Naive B cell (primary cell): ENCODE data around the gene TNXB. TPM values are rescaled to one million over a fixed set of nuclear protein-coding genes. Genes with fewer than 3 reads are reported as not detected.

Experiments used
- ATAC-seq, 2 donors: fragments of 150-1000 bp; cut with Tn5 transposase; 2 replicates each; pipeline ENCODE4 v1.10.0; 2021; ENCODE audit warnings: low read depth in 2 of 2, mild to moderate bottlenecking in 2 of 2, moderate library complexity in 2 of 2
- DNase-seq: peaks from one replicate; pipeline ENCODE4 v3.0.0; 2022
- H3K27ac Mint-ChIP-seq, 6 donors: one replicate each; pipeline ENCODE4 v1.8.0; 2020 to 2022; ENCODE audit warnings: mild to moderate bottlenecking in 6 of 6, mixed read lengths in 6 of 6, moderate library complexity in 5 of 6, inconsistent platforms in 2 of 6
- H3K27me3 Mint-ChIP-seq, 3 donors: one replicate each; pipeline ENCODE4 v1.8.0; 2021 to 2022; ENCODE audit warnings: mixed read lengths in 3 of 3, mild to moderate bottlenecking in 1 of 3
- H3K36me3 Mint-ChIP-seq, 2 donors: one replicate each; pipeline ENCODE4 v1.8.0; 2020 to 2022; ENCODE audit warnings: mixed read lengths in 2 of 2, inconsistent platforms in 1 of 2, mild to moderate bottlenecking in 1 of 2
- H3K4me1 Mint-ChIP-seq, 3 donors: one replicate each; pipeline ENCODE4 v1.8.0; 2020 to 2022; ENCODE audit warnings: mixed read lengths in 3 of 3, inconsistent platforms in 1 of 3, mild to moderate bottlenecking in 1 of 3, moderate library complexity in 1 of 3
- H3K4me3 Mint-ChIP-seq, 8 donors: one replicate each; pipeline ENCODE4 v1.8.0; 2020 to 2022; ENCODE audit warnings: mild to moderate bottlenecking in 8 of 8, mixed read lengths in 8 of 8, moderate library complexity in 8 of 8, inconsistent platforms in 2 of 8
- H3K9me3 Mint-ChIP-seq, 7 donors: one replicate each; pipeline ENCODE4 v1.8.0; 2020 to 2022; ENCODE audit warnings: mixed read lengths in 7 of 7, mild to moderate bottlenecking in 5 of 7, inconsistent platforms in 2 of 7, moderate library complexity in 1 of 7
- polyA plus RNA-seq, 6 donors: library from polyadenylated mRNA; unstranded; fragments of 300-500 nt; fragmentation: Illumina TruSeq; gene quantifications; one replicate each; pipeline ENCODE4 v1.2.3, GENCODE V29; 2021; ENCODE audit warnings: low read depth in 6 of 6

Gene TNXB
- under 1 TPM in 2 of 6 donors, not detected in 4; 0.23 to 0.44 TPM for polyA plus RNA-seq

- Mint-ChIP-seq H3K27ac (peak within 1 kb of the TSS in 4 of 6 donors; percentile 7 to 86 (median 65)), H3K36me3 (peaks cover 0 to 8% of the 10 kb centered on the region in 2 donors), H3K9me3 (peaks cover 0 to under 1% (median 0%) of the 10 kb centered on the region in 7 donors), H3K4me1 (peaks cover 28 to 48% (median 42%) of the 10 kb centered on the region in 3 donors), H3K27me3 (peaks cover 22 to 50% (median 49%) of the 10 kb centered on the region in 3 donors), H3K4me3 (peak within 1 kb of the TSS in 1 of 8 donors; percentile 40)
- DNase-seq = no peak
- ATAC-seq = peak in 1 of 2 donors; percentile 33
These were observed at the start of gene TNXB for GRCh38 chr6:32109114-32109764. TNXB (minus strand) TSS chr6:32109338; CDS start chr6:32098198, 11,140 bp downstream.

GRCh38 chr6:32158052-32158451 lies 48.9 kb upstream of the TNXB start:
- Mint-ChIP-seq H3K36me3 (peaks cover 0 to 8% of the 10 kb centered on the region in 2 donors), H3K4me1 (peaks cover 21 to 29% (median 26%) of the 10 kb centered on the region in 3 donors), H3K27me3 (peaks cover 7 to 15% (median 8%) of the 10 kb centered on the region in 3 donors), H3K9me3 (no peaks in the 10 kb centered on the region), H3K27ac (no peak overlapping the region), H3K4me3 (peak overlapping the region in 1 of 8 donors; percentile 54)
- ATAC-seq = no peak
- DNase-seq = no peak

DNA sequence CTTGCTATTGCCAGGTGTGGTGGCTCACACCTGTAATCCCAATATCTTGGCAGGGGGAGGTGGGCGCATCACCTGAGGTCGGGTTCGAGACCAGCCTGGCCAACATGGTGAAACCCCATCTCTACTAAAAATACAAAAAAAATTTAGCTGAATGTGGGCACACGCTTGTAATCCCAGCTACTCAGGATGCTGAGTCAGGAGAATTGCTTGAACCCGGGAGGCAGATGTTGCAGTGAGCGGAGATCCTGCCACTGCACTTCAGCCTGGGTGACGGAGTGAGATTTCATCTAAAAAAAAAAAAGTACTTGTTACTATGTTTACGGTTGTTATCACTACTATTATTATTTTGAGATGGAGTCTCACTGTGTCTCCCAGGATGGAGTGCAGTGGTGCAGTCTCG lies 47.8 kb upstream of the TNXB start:
- H3K9me3 Mint-ChIP-seq = no peaks in the 10 kb centered on the region

GRCh38 chr6:32154514-32155161 lies 45.5 kb upstream of the TNXB start:
- H3K27me3 Mint-ChIP-seq = peaks cover 28 to 47% (median 42%) of the 10 kb centered on the region in 3 donors
- peaks cover 0 to 8% of the 10 kb centered on the region in 2 donors for H3K36me3 Mint-ChIP-seq
- peaks cover 39 to 51% (median 47%) of the 10 kb centered on the region in 3 donors for H3K4me1 Mint-ChIP-seq
- peak; percentile 73 for DNase-seq
- peak overlapping the region; percentile 79 to 98 (median 93) for H3K4me3 Mint-ChIP-seq
- H3K9me3 Mint-ChIP-seq = no peaks in the 10 kb centered on the region
- ATAC-seq = peak; percentile 89 to 91
- peak overlapping the region in 2 of 6 donors; percentile 15 to 24 for H3K27ac Mint-ChIP-seq

More for the DNA sequence above, 47.8 kb upstream of the TNXB start:
- Mint-ChIP-seq H3K27ac (no peak overlapping the region), H3K27me3 (peaks cover 13 to 25% (median 20%) of the 10 kb centered on the region in 3 donors), H3K36me3 (peaks cover 0 to 8% of the 10 kb centered on the region in 2 donors), H3K4me1 (peaks cover 26 to 36% (median 33%) of the 10 kb centered on the region in 3 donors), H3K4me3 (no peak overlapping the region)
- no peak for ATAC-seq
- DNase-seq = no peak

DNA sequence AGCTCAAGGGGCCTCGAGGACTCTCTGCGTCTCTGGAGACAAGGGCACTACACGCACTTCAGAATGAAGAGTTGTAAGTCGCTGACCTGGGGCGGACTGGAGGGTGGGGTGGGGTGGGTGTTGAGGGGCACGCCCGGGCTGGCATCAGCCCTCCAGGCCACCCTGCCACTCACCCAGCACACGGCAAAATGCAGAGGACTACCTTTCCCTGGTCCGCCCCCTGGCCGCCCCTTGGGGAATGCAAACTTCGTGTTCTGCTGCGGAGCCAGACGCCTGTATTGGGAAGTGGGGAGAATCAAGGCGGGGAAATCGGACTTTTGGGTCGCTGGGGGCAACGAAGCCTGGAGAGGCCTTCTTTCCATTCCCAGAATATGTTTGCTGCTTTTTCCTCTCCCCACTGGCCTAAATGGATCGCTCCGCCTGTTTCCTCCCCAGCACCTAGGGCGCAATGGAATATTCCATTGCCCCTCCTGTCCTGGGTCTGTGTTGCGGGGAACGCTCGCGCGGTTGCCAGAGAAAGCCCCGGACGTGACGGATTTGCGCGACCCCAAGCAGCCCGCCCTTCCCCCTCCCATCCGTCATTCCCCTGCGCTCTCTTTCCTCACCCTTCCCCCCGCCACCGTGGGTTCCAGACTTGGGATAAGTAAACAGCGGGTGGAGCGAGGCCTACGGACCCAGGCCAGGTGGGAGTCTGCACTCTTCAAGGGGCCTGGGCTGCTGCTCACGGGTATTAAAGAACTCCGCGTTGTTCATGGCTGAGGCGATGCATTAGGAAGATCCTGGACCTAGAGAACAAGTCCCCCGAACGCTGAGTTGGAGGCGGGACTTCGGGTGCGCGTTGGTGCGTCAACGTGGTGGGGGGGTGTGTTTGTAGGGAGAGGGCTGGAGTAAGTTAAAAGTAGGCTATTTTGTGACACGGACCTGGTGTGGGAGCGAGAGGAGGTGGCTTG lies 44.7 kb upstream of the TNXB start, which contains the start of gene PPT2:
Gene PPT2 (plus strand): TSS at position 578 of the 950 bp plus-strand sequence. CDS start 454 bp downstream, outside the sequence.
- peaks cover 44 to 54% (median 50%) of the 10 kb centered on the region in 3 donors for H3K4me1 Mint-ChIP-seq
- DNase-seq (no peak), ATAC-seq (peak; percentile 37 to 43)
- peaks cover 34 to 54% (median 50%) of the 10 kb centered on the region in 3 donors for H3K27me3 Mint-ChIP-seq
- H3K4me3 Mint-ChIP-seq = peak within 1 kb of the TSS; percentile 79 to 98 (median 93)
- peaks cover 0 to 10% of the 10 kb centered on the region in 2 donors for H3K36me3 Mint-ChIP-seq
- peaks cover 0 to 2% (median 0%) of the 10 kb centered on the region in 7 donors for H3K9me3 Mint-ChIP-seq
- H3K27ac Mint-ChIP-seq = peak within 1 kb of the TSS; percentile 15 to 86 (median 74)

- peaks cover 42 to 63% (median 59%) of the 10 kb centered on the region in 3 donors for H3K27me3 Mint-ChIP-seq
- no peak for DNase-seq
- H3K27ac Mint-ChIP-seq = peak overlapping the region in 2 of 6 donors; percentile 42 to 71
- H3K36me3 Mint-ChIP-seq = peaks cover 0 to 18% of the 10 kb centered on the region in 2 donors
- H3K4me1 Mint-ChIP-seq = peaks cover 53 to 63% (median 59%) of the 10 kb centered on the region in 3 donors
- peaks cover 0 to 8% (median 0%) of the 10 kb centered on the region in 7 donors for H3K9me3 Mint-ChIP-seq
- ATAC-seq = no peak
- peak overlapping the region; percentile 53 to 90 (median 77) for H3K4me3 Mint-ChIP-seq
These were observed 43.8 kb upstream of the TNXB start for GRCh38 chr6:32152769-32153563.

GRCh38 chr6:32151863-32152768 lies 43.0 kb upstream of the TNXB start, which contains the start of gene PRRT1:
PRRT1 (minus strand) TSS chr6:32151939; CDS start chr6:32151827, 112 bp downstream.
- Mint-ChIP-seq H3K9me3 (peaks cover 0 to 8% (median 0%) of the 10 kb centered on the region in 7 donors), H3K27me3 (peaks cover 50 to 71% (median 61%) of the 10 kb centered on the region in 3 donors), H3K36me3 (peaks cover 0 to 10% of the 10 kb centered on the region in 2 donors), H3K27ac (peak within 1 kb of the TSS in 2 of 6 donors; percentile 54 to 73), H3K4me1 (peaks cover 53 to 66% (median 56%) of the 10 kb centered on the region in 3 donors), H3K4me3 (peak within 1 kb of the TSS in 7 of 8 donors; percentile 53 to 82 (median 68))
- DNase-seq (no peak), ATAC-seq (no peak)

- H3K4me1 Mint-ChIP-seq = peaks cover 53 to 66% (median 56%) of the 10 kb centered on the region in 3 donors
- H3K9me3 Mint-ChIP-seq = peaks cover 0 to 8% (median 0%) of the 10 kb centered on the region in 7 donors
- ATAC-seq = no peak
- H3K27ac Mint-ChIP-seq = peak overlapping the region in 2 of 6 donors; percentile 54 to 73
- peaks cover 55 to 79% (median 69%) of the 10 kb centered on the region in 3 donors for H3K27me3 Mint-ChIP-seq
- no peak for DNase-seq
- peak overlapping the region in 3 of 8 donors; percentile 9 to 65 (median 29) for H3K4me3 Mint-ChIP-seq
- H3K36me3 Mint-ChIP-seq = peaks cover 0 to 10% of the 10 kb centered on the region in 2 donors
These were observed 42.2 kb upstream of the TNXB start for GRCh38 chr6:32151181-32151862.

GRCh38 chr6:32149932-32150870 lies 41.1 kb upstream of the TNXB start:
- Mint-ChIP-seq H3K9me3 (peaks cover 0 to 8% (median 0%) of the 10 kb centered on the region in 7 donors), H3K27me3 (peaks cover 60 to 86% (median 77%) of the 10 kb centered on the region in 3 donors), H3K36me3 (peaks cover 0 to 10% of the 10 kb centered on the region in 2 donors), H3K4me3 (peak overlapping the region in 6 of 8 donors; percentile 4 to 75 (median 64)), H3K4me1 (peaks cover 52 to 61% (median 53%) of the 10 kb centered on the region in 3 donors), H3K27ac (peak overlapping the region in 2 of 6 donors; percentile 59 to 60)
- no peak for DNase-seq
- ATAC-seq = no peak
